Mucosa of descending colon (tissue), 3 donors: ENCODE results near the gene PDE8B. TPM values are rescaled to one million over a fixed set of nuclear protein-coding genes. Genes with fewer than 3 reads are reported as not detected.

ENCODE experiments used
- ATAC-seq: fragments of 200-7000 bp; cut with Tn5 transposase; one replicate; pipeline ENCODE4 v1.9.1; 2020; ENCODE audit warnings: mild to moderate bottlenecking, moderate library complexity
- DNase-seq, 3 donors: peaks; one replicate each; pipeline ENCODE4 v3.0.0-alpha.2; 2020
- H3K36me3 ChIP-seq: fragments of 200-600 bp; one replicate; pipeline ENCODE4 v1.8.0; 2021; ENCODE audit warnings: low read depth, mild to moderate bottlenecking
- H3K4me1 ChIP-seq: fragments of 200-600 bp; one replicate; pipeline ENCODE4 v1.8.0; 2021; ENCODE audit warnings: low read depth, mild to moderate bottlenecking
- H3K4me3 ChIP-seq: fragments of 200-600 bp; one replicate; pipeline ENCODE4 v1.8.0; 2021; ENCODE audit warnings: mild to moderate bottlenecking
- H3K9me3 ChIP-seq: fragments of 200-600 bp; one replicate; pipeline ENCODE4 v1.8.0; 2021; ENCODE audit warnings: mild to moderate bottlenecking
- intact Hi-C, 2 donors: fragments of 100-400 bp; cut with DNase I in 1 of 2; cut with micrococcal nuclease in 1 of 2; formaldehyde crosslinking; loops; one replicate each; pipeline versions ENCODE4 v1.11.0 to v1.11.1; 2022; cut with DNase I, micrococcal nuclease
- total RNA-seq, 3 donors: library from RNA; stranded (reverse); fragmentation: NEBNext Ultra II Directional in 2 of 3; extraction: Animal tissue kit (Norgen Biotek cat#: 25700) in 2 of 3; gene quantifications; one replicate each; pipeline versions ENCODE4 v1.2.1 to v1.2.4, GENCODE V29; 2021 to 2023
- TF ChIP-seq, protein P1 (sequence below): fragments of 200-600 bp; IDR thresholded peaks from one replicate; pipeline ENCODE4 v1.8.0; 2022; ENCODE audit warnings: antibody characterized with exemption, mild to moderate bottlenecking
- donor health status: DM: no; HTN: no; CAD: no; lungs with moderate emphysema.
- donor health status: DM: no; HTN: no; CAD: no.
- donor health status: DM: no; HTN: yes; CAD: no.

Gene PDE8B
- total RNA-seq, 3 donors from 2014 or later: 0.52 to 6.9 (median 0.70) TPM

DNA sequence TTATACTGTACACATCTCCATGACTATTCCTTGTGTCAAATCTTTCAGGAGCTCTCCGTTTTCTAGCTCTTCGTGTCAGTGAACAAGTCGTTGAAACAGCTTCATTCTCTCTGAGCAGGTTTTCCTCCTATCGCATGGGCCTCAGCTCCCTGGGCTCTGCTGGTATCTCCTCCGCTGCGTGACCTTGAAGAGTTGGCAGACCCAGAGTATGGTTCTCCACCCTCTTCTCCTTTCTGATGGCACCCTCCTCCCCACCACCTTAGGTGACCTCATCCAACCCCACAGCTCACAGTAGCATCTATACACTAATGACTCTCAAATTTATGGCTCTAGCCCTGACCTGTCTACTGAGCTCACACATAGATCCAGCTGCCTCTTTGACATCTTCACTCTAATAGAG lies 36.0 kb upstream of the PDE8B start:
- no peak for ATAC-seq
- intact Hi-C loops: no loop called here
- Histone ChIP-seq H3K36me3 (no peaks in the 10 kb centered on the region), H3K4me3 (no peak overlapping the region), H3K4me1 (no peaks in the 10 kb centered on the region), H3K9me3 (no peaks in the 10 kb centered on the region)
- no peak for DNase-seq
- TF ChIP-seq, protein P1, sequence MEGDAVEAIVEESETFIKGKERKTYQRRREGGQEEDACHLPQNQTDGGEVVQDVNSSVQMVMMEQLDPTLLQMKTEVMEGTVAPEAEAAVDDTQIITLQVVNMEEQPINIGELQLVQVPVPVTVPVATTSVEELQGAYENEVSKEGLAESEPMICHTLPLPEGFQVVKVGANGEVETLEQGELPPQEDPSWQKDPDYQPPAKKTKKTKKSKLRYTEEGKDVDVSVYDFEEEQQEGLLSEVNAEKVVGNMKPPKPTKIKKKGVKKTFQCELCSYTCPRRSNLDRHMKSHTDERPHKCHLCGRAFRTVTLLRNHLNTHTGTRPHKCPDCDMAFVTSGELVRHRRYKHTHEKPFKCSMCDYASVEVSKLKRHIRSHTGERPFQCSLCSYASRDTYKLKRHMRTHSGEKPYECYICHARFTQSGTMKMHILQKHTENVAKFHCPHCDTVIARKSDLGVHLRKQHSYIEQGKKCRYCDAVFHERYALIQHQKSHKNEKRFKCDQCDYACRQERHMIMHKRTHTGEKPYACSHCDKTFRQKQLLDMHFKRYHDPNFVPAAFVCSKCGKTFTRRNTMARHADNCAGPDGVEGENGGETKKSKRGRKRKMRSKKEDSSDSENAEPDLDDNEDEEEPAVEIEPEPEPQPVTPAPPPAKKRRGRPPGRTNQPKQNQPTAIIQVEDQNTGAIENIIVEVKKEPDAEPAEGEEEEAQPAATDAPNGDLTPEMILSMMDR: no peak

DNA sequence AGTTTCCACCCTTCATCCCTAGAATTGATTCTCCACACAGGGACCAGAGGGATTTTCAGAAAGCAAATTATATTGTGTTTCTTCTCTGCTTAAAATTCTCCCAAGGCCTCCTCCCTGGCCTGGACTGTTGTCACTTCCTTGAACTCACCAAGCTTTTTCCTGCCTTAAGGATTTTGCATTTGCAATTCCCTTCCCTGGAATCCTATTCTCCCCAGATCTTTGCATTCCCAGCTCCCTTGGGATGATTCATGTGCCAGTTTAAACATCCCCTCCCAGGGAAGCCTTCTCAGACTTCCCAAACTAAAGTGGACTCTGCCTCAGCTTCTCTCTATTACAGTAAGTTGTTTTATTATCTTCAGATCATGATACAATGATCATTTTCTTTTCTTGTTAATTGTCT lies 35.2 kb upstream of the PDE8B start:
- TF ChIP-seq, protein P1: no peak
- no peaks in the 10 kb centered on the region for H3K36me3 ChIP-seq
- ATAC-seq: no peak
- H3K4me1 ChIP-seq: no peaks in the 10 kb centered on the region
- H3K9me3 ChIP-seq: no peaks in the 10 kb centered on the region
- DNase-seq: no peak
- H3K4me3 ChIP-seq: no peak overlapping the region
- intact Hi-C loops: no loop called here

DNA sequence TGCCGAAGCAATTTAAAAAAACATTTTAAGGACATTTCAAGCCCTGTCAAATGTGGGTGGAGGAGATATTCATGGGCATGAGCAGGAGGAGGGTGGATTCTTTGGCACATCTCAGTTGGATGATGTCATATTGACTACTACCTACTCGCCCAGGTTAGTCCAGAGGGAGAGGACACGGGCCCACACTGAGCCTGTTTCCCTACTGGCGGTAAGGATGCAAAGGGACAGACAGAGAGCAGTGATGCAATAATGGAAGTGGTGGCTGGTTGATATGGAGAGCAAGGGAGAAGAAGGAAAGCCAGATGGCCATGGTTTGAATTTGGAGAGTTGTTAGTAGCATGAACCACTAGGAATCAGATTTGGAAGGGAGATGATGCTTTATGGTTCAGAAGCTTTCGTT lies 34.1 kb upstream of the PDE8B start:
- Histone ChIP-seq H3K4me1 (no peaks in the 10 kb centered on the region), H3K4me3 (no peak overlapping the region), H3K36me3 (no peaks in the 10 kb centered on the region), H3K9me3 (no peaks in the 10 kb centered on the region)
- no peak for DNase-seq
- no peak for ATAC-seq
- intact Hi-C loops: no loop called here
- TF ChIP-seq, protein P1: no peak

DNA sequence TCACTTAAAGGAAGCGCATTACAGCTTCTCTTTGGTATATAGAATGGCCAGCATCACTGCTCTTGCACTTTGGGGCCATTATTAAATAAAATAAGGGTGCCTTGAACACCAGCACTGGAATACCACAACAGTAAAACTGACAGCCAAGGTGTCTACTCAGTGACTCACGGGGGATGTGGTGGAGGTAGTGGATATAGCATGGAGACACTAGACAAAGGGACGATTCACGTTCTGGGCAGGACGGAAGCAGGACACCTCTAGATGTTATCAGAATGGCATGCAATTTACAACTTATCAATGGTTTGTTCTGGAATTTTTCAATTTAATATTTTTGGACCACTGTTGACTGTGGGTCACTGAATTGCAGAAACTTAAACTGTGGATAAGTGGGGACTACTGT lies 32.9 kb upstream of the PDE8B start:
- H3K36me3 ChIP-seq: no peaks in the 10 kb centered on the region
- H3K9me3 ChIP-seq: no peaks in the 10 kb centered on the region
- intact Hi-C loops: no loop called here
- TF ChIP-seq, protein P1: no peak
- ATAC-seq: no peak
- no peak for DNase-seq
- no peak overlapping the region for H3K4me3 ChIP-seq
- H3K4me1 ChIP-seq: no peaks in the 10 kb centered on the region

DNA sequence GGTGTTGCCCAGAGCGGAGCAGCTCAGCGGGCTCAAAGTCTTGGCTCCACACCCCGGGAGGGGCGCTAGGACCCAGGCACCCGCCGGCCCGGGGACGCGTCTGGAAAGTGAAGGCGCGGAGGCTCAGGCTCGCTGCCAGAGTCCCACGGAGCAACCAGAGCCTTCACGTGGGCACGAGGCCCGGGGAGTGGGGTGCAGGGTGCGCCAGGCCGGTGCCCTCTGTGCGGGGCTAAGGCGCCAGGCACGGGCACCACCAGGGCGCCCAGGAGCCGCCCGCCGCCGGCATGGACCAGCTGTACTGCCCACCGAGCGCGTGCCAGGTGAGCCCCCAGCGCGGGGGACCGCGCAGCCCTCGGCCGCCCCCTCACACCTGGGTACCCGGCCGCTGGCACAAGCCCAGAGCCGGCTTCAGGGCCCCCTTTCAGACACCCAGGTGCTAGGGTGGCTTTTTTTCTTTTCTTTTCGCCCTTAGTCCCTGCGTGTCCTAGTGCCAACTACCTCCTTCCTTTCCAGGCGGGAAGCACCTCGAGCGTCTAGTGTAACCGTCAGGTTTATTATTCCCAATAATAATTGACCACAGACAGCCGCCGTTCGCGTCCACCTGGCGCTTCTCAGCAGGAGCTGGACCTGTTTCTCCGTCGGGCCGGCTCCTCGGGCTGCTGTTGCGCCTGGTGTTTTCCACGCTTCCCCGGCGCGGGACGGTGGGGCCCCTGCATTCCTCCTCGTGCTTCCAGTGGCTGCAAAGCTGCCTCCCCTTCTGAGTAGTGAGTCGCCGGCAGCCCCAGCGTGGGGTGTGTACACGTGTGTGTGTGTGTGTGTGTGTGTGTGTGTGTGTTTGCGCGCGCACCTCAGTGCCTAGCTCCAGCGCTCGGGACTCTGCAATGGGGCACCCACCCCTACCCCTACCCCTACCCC lies 30.1 kb upstream of the PDE8B start:
- H3K4me1 ChIP-seq: no peaks in the 10 kb centered on the region
- no peaks in the 10 kb centered on the region for H3K9me3 ChIP-seq
- TF ChIP-seq, protein P1: no peak
- peak; percentile 36 to 59 (median 58) for DNase-seq
- intact Hi-C loops: no loop called here
- no peak overlapping the region for H3K4me3 ChIP-seq
- no peaks in the 10 kb centered on the region for H3K36me3 ChIP-seq
- peak; percentile 74 for ATAC-seq
